GM12891 (cell line): ENCODE measurements around the gene LONRF2.

Experiments
- POLR2A ChIP-seq: IDR thresholded peaks from 2 replicates; pipeline ENCODE4 v1.6.1; 2011; ENCODE audit warnings: low read depth, low read length, control low read depth
- POLR2AphosphoS5 ChIP-seq: IDR thresholded peaks from 2 replicates; pipeline ENCODE4 v1.6.1; 2011; ENCODE audit warnings: low read depth, low read length, control low read depth
- POU2F2 ChIP-seq: IDR thresholded peaks from 2 replicates; pipeline ENCODE4 v1.6.1; 2011; ENCODE audit warnings: low read depth, mild to moderate bottlenecking, control low read depth, low read length, moderate library complexity
- TAF1 ChIP-seq: IDR thresholded peaks from 2 replicates; pipeline ENCODE4 v1.6.1; 2011; ENCODE audit warnings: low read depth, low read length, control low read depth

- TF ChIP-seq TAF1 (no peak), POLR2A (no peak), POLR2AphosphoS5 (no peak), POU2F2 (no peak)
Measured at GRCh38 chr2:100309973-100310719, 12.2 kb downstream of the LONRF2 start.
